NCI-H1417 (cell line): ENCODE results near the gene CCNG2.
"Not testable (repeated sequence)": the region's sequence is repeated elsewhere in the genome, so short reads cannot be mapped to it uniquely, and the experiment has no call there.

Source experiments
- DNase-seq, 3 experiments: peaks; one replicate each; lab custom pipeline; 2025; lab: John Stamatoyannopoulos, UW

Gene CCNG2

GRCh38 chr4:77156912-77157858, at the start of gene CCNG2:
Gene CCNG2, plus strand, starts transcription at chr4:77157207. Its CDS starts 1,326 bp downstream, at chr4:77158533.
- peak; percentile 97 to 99 (median 99) for DNase-seq

GRCh38 chr4:77110730-77111129, 46.3 kb upstream of the CCNG2 start:
- DNase-seq: no peak

DNA sequence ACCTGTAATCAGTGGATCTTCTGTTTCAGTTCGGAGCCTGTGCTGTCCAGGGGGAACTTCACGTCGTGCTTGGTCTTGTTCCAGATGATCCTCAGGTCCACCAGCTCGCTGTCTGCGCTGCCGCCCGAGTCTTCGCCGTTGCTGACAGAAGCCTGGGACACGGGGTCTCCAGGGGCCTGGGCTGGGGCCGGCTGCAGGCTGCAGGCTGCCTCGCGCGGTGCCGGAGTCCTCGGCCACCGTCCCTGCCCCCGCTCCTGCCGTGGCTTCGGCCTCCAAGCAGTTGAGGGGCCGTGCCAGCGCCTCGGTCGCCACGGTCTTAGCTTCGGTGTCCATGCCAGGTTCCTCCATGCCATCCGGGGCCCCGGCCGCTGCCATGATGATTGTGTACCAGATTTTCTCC, 43.9 kb upstream of the CCNG2 start:
- DNase-seq: no peak

DNA sequence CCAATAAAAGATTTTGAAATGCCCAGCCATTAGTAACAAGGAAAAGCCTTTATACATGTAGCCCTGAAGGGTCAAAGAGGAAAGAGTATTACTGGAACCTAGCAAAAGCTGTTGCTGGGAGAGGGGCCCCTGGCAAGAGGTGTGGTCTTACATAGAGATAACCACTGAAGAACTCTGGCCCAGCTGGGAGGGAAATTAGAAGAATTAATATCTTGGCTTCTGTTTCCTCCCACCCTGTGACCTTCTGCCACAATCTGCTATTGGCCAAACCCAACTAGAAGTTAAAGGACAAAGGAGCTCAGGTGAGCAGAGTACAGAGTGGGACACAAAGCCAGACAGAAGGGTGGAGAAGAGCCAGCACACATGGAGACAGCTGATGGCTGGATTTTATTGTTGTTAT, 39.3 kb upstream of the CCNG2 start:
- no peak for DNase-seq

DNA sequence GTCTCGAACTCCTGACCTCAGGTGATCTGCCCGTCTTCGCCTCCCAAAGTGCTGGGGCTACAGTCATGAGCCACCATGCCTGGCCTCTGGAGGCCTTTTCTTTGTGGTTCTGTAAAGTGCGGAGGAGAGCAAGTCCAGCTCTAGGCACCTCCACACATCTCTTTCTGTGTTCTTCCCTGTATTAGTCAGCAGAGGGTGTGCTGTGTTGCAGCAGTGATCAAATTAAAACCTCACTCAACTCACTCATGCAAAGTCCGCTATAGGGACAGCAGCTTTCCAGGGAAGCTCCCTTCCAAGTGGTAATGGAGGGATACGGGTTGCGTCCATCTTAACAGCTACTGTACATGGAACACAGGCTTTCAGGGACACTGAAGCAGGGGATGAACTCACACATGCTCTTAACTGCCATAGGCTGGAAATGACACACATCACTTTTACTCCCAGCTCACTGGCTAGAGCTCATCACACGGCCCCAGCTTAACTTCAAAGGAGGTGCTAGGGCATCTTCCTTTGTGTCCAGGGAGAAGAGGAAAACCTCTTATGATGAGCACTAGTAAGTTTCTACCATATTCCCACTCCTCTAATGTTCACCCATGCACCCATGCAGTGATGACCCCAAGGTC, 36.0 kb upstream of the CCNG2 start:
- no peak for DNase-seq

DNA sequence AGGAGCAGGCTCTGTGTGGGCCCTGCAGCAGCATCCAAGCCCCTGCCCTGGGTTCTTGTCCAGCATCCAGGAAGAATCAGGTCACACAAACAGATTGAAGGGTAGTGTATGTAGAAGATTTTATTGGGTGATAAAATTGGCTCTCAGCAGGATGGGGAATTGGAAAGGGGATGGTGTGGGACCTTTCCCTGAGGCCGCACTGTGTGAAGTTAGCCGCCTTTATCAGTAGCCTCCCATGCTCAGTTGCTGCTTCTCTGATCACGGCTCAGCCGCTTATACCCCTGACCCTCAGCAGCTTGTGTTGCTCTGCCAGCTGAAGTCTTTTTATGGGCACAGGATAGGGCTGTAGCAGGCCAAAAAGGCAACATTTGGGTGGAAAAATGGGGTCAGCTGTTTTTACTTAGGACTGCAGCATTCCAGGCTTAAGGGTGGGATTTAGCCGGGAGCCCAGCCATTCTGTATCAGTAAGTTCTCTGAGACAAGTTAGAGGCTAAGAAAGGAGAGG, 35.2 kb upstream of the CCNG2 start:
- DNase-seq: no peak

- DNase-seq: no peak
Measured at GRCh38 chr4:77122656-77123055, 34.4 kb upstream of the CCNG2 start.

- no peak for DNase-seq
Measured at GRCh38 chr4:77123411-77123810, 33.6 kb upstream of the CCNG2 start.

DNA sequence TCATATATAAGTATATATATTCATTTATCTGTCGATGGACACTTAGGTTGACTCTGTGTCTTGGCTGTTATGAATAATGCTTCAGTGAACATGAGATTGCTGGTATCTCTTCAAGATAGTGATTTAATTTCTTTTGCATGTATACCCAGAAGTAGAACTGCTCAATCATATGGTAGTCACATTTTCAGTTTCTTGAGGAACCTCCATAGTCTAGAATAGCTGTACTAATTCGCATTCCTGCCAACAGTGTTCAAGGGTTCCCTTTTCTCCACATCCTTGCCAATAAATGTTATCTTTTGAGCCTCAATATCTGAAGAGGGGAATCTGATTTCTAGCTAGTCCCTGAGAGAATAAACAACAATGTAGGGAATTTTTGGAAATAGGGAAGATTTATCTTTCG, 32.4 kb upstream of the CCNG2 start:
- DNase-seq: no peak

- no peak for DNase-seq
Measured at GRCh38 chr4:77125961-77126360, 31.0 kb upstream of the CCNG2 start.

GRCh38 chr4:77126809-77127208, 30.2 kb upstream of the CCNG2 start:
- no peak for DNase-seq

GRCh38 chr4:77127215-77127614, 29.8 kb upstream of the CCNG2 start:
- no peak for DNase-seq

- peak in 1 of 3 experiments; percentile 9 for DNase-seq
Measured at GRCh38 chr4:77127837-77128621, 29.0 kb upstream of the CCNG2 start.

DNA sequence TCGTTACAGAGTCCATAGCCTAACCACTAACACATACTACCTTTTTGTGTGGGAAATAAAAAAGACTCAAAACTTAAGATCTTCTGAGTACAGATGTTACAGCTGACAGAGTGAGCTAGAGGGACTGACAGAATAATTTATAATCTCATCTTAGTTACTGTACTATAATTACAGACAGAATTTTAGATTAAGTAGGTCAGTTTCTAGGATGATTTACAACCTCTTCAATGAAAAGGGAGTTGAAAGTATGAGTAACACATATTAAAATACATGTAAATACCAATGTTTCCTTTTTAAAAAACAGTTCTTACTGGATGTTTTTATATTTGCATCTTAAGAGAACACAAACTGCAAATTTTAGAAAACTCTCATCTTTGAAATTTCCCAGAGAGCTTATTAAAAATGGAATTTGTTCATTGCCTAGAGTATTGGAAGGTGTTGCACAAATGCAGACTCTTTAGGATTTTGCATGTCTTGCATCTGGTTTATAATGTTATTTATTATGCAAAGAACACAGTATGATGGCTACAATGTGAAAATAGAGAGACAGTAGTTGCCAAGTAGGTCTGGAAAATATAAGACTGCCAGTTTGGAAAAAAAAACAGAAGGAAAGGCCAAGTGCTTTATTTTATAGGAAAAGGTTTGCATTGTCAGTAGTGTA, 24.2 kb upstream of the CCNG2 start:
- DNase-seq: no peak

DNA sequence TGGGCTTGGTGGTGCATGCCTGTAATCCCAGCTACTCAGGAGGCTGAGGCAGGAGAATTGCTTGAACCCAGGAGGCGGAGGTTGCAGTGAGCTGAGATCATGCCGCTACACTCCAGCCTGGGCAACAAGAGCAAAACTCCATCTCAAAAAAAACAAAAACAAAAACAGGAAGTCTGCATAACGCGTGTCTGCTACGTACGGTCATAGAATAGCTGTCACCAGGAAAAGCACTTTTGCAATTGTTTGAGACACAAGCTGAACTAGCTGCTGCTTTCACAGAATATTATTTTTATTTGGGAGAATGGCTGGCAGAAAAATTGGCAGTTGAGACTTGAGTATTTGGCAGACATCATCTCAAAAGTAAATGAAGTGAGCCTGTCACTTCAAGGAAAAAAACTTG, 19.6 kb upstream of the CCNG2 start:
- DNase-seq: not testable (repeated sequence)

GRCh38 chr4:77141964-77142645, 14.9 kb upstream of the CCNG2 start:
- DNase-seq: no peak

- no peak for DNase-seq
Measured at GRCh38 chr4:77142646-77143028, 14.4 kb upstream of the CCNG2 start.

DNA sequence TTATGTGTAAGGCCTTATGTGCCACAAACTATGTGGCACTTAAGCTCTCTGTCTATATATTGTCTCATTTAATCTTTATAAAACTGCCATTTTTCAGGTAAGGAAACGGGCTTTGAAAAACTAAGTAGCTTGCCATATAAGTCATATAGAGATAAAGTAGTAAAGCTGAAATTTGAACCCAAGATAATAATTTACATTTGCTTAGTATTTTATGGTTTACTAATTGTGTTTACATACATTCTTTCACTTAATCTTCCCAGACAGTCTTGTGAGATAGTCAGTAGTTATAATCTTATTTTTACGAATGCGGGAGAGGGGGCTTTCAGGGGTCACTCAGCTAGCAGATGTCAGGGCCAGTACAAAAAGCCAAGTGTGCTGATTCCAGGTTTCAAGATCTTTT, 13.9 kb upstream of the CCNG2 start:
- no peak for DNase-seq

- DNase-seq: no peak
Measured at GRCh38 chr4:77145842-77146185, 11.2 kb upstream of the CCNG2 start.

DNA sequence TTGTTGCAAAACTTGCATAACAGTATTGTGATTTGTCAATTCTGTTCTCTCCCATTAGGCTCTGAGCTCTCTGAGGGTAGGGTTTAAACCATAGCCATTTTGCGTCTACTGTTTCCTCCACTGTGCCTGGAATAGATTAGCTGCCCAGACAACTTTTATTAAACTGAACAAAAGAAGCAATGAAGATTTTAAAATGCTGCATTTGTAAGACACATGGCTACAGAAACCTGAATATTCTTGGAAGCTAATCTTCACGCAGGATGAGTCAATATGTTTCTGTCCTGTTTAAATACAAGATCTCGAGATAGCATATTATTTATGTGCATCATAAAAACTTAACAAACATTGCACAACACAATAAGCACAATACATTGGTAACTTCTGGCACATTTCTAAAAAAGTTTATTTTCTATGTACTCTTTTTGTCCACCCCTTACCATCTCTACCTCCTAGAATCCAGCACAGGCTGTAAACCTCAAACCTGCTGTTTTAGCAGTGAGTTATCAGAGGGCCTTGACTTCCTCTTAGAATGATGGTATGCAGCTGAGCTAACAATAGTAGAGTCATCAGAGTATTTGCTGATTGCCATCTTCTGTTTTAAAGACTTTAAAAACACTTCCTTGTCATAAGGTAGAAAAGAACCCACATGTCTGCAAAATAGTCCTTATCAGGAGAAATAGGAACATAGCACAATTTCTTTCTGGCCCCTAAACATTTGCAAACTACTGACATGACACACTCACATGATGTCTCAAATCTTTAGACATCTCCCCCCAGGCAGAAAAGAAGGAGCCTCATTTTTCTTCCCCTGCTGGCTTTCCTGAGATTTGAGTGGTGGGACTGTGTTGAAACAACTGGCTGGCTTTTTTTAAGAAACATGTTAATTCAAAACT, 10.6 kb upstream of the CCNG2 start:
- DNase-seq: no peak
